CD4-positive, alpha-beta T cell treated with Interleukin-4 for 4 hours (primary cell): ENCODE measurements around the gene VASP.

Source experiments
- DNase-seq: peaks from one replicate; pipeline ENCODE4 v3.0.0-alpha.2; 2020

Gene VASP

GRCh38 chr19:45506989-45507871 is at the start of gene VASP:
VASP (plus strand) TSS chr19:45507479; CDS start chr19:45507772, 293 bp downstream.
- DNase-seq, result peak; percentile 92

DNA sequence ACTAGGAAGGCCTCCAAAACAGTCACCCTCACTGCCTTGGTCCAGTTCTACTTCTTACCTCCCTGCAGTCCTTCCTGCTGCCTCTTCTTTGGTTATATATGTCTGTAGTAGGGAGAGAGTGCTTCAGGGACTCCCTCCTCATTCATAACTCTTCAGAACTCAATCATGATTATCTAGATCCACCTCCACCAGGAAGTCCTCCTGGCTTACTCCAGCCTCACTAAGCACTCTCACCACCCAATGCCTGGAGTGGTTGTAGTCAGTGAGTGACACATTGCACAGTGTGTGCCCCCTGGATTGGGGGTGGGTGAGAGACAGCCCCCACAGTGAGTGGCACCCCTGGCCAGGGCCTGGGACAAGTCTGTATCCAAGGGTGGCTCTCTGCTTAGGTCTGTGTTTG is 49.5 kb upstream of the VASP start:
- no peak for DNase-seq

DNA sequence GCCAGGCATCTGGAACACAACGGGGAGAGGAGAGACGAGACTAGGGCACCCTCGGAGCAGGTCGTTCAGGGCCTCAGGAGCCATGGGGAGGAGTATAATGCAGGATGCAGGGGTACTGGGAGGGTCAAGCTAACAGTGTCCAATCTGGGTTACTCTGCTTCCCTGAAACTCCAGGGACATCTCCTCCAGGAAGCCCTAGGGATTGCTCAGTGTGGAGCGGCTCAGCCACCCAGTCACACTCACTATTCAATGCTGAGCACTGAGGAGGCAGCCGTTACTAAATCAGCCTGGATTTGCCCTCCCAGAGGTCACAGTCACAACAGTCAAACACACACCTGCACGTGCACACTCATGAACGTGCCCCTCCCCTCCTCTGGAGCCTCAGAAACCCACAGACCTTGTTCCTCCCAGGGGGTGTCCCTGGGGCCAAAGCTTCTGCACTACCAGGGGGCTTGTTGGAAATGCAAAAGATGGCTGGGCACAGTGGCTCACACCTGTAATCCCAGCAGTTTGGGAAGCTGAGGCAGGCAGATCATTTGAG is 46.4 kb upstream of the VASP start:
- DNase-seq, result no peak

DNA sequence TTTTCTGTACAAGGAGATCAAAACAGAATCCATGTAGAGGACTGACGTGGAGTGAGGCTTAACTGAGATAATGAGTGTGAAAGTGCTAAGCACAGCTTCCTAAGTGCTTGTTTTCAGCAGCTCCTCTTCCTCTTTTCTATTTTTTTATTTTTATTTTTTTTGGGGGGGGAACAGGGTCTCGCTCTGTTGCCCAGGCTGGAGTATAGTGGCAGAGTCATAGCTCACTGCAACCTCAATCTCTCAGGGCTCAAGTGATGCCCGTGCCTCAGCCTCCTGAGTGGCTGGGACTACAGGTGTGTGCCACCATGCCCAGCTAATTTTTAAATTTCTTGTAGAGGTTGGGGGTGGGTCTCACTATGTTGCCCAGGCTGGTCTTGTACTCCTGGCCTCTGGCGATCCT is 45.1 kb upstream of the VASP start:
- no peak for DNase-seq

GRCh38 chr19:45463241-45463640 is 44.0 kb upstream of the VASP start:
- DNase-seq, result no peak

GRCh38 chr19:45464274-45464673 is 43.0 kb upstream of the VASP start:
- DNase-seq, result no peak

DNA sequence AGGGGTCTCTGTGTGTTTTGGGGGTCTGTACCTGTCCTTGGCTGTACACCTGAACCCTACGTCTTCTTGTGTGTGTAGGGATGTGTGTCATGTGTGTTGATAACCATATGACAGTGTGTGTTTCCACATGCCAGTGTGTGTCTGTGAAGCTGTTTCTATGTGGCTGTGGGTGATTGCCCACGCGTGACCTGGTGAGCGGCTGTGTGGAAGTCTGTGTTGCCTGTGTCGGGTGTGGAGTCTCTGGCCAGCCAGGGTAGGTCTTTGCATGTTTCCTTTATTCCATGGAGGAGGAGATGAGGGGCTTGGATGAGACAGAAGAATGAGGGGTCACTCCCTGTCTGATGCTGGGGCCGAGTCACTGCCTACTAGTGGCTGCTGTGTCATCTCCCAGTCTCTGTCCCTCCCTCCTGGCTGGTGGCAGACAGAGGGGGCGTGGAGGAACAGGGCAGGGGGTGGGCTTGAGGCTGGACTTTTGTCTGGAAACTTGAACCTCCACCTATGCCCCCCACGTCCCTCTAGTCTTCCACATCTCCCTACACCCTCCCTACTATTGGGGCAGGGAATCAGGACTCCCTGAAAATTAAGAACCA is 42.3 kb upstream of the VASP start:
- DNase-seq, result no peak

DNA sequence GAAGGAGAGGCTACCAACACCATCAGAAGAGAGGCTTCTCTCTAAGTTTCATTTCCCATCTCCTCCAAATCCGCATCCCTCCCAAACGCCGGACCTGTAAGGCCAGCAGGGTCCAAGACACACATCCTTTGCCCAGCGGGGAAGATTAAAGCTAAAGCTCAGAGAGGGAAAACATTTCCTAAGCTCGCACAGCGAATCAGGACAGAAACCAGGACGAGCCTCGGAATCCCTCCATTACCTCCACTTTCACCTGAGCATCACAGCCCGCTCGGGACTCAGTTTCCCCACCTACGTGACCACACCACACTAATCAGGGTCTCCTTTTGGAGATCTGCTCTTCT is 40.2 kb upstream of the VASP start:
- no peak for DNase-seq

DNA sequence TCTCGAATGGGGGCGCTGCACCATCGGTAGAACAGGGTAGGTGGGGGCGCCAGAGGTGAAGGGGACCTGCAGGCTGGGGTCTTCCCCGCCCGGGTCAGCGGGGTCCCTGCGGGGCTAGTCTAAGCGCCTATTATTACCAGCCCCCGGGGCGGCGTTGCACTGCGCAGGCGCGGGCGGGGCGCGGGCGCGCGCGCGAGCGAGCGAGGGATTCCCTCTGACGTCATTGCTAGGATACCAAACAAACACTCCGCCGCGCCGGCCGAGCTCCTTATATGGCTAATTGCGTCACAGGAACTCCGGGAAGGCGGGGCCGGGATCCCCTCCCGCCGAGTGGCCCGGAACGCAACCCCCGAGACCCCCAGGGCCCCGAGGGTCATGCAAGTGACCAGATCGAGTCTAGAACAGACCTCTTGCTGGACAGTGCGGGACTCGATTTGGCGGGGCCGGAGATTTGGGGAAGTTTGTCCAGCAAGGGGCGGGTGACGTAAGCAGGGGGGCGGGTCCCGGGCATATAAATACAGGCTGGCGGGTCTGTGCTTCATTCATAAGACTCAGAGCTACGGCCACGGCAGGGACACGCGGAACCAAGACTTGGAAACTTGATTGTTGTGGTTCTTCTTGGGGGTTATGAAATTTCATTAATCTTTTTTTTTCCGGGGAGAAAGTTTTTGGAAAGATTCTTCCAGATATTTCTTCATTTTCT is 39.7 kb upstream of the VASP start, which contains the start of gene FOSB:
TSS of gene FOSB (plus strand) at position 541 of the 703 bp plus-strand sequence. CDS start 591 bp downstream, outside the sequence.
- DNase-seq, result peak; percentile 96

GRCh38 chr19:45468159-45468651 is 39.1 kb upstream of the VASP start:
- peak; percentile 59 for DNase-seq

DNA sequence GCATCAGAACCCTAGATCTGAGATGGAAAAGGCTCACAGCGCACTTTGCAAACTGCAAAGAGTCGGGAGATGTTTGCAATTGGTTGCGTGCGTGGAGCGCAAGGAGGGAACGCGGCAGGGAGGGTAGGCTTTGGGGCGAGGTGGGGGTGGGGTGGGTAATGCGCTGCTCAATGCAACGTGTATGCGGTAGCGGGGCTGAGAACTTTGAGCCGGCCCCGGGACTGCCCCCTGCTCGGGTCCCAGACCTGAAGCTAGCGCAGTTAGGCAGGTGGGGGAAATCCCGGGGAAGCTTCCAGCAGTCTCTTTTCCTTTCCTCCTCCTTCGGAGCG is 38.5 kb upstream of the VASP start:
- no peak for DNase-seq

GRCh38 chr19:45469132-45469944 is 37.9 kb upstream of the VASP start:
- peak; percentile 95 for DNase-seq

- DNase-seq, result peak; percentile 43
These were observed 37.1 kb upstream of the VASP start for GRCh38 chr19:45469945-45470761.

GRCh38 chr19:45470762-45471081 is 36.6 kb upstream of the VASP start:
- DNase-seq, result no peak

- no peak for DNase-seq
These were observed 36.0 kb upstream of the VASP start for GRCh38 chr19:45471111-45471930.

DNA sequence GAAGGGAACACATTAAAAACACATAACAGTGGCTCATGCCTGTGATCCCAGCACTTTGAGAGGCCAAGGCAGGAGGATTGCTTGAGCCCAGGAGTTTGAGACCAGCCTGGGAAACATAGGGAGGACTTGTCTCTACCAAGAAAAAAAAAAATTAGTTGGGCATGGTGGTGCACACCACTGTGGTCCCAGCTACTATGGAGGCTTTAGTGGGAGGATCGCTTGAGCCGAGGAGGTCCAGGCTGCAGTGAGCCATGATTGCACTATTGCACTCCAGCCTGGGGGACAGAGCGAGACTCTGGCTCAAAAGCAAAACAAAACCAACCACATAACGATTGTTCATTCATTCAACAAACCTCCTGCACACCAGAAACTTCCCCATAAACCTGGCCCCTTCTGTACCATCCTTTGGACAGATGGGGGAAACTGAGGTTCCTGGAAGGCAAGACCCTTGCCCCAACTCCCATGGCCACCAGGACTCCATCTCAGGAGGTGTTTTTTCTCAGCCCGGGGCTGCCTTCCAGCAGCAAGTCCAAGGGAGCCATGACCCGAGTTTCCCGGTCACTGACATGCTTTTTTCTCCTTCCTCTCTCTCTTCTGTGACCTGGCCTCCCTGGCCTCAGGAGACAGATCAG is 35.2 kb upstream of the VASP start:
- DNase-seq, result no peak

GRCh38 chr19:45472563-45473366 is 34.5 kb upstream of the VASP start:
- DNase-seq, result no peak

- no peak for DNase-seq
These were observed 34.0 kb upstream of the VASP start for GRCh38 chr19:45473367-45473681.
